ENCODE measurements around the gene CD9. TPM values are rescaled to one million over a fixed set of nuclear protein-coding genes. Genes with fewer than 3 reads are reported as not detected.

Gene CD9
- total RNA-seq, 2 donors from 2014 or later = 249 to 300 TPM

DNA sequence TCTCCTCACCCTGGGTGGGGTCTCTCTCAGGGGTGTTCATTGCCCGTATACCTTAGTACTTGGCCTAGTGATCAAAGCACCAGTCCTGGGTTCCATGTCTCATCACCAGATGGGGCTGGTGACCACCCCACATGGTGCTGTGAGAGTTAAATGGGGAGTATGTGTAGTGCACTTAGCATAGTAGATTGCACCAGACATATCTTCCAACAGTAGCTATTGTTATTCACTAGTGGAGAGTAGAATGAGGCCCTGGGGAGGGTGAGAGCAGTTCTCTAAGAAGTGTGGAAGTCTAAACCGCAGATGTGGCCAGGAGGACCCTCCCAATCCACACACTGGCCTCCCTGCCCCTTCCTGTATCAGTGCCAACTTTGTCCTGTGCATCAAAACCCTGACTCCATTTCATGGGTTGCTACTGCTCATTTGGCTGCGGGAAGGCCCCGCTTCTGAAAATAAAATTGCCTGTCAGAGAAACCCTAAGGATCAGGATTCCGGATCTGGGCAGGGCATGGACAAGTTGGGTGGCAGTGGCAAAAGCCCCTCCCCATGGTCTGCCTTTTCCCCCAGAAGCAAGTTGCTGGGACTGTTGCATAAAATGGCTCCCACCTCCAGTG lies 4.4 kb downstream of the CD9 start:
- TF ChIP-seq, protein P1, sequence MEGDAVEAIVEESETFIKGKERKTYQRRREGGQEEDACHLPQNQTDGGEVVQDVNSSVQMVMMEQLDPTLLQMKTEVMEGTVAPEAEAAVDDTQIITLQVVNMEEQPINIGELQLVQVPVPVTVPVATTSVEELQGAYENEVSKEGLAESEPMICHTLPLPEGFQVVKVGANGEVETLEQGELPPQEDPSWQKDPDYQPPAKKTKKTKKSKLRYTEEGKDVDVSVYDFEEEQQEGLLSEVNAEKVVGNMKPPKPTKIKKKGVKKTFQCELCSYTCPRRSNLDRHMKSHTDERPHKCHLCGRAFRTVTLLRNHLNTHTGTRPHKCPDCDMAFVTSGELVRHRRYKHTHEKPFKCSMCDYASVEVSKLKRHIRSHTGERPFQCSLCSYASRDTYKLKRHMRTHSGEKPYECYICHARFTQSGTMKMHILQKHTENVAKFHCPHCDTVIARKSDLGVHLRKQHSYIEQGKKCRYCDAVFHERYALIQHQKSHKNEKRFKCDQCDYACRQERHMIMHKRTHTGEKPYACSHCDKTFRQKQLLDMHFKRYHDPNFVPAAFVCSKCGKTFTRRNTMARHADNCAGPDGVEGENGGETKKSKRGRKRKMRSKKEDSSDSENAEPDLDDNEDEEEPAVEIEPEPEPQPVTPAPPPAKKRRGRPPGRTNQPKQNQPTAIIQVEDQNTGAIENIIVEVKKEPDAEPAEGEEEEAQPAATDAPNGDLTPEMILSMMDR (IDR thresholded peaks at IDR 0.05) = no peak
- no peaks in the 10 kb centered on the region for H3K9me3 ChIP-seq
- peak overlapping the region; percentile 72 to 97 for H3K27ac ChIP-seq
- ATAC-seq (ENCODE audit: insufficient number of reproducible peaks, low FRiP score, low read depth) = no peak
- DNase-seq (ENCODE audit: low spot score) = no peak
- peaks cover 57 to 83% of the 10 kb centered on the region in 2 donors for H3K4me1 ChIP-seq (ENCODE audit: control insufficient read depth in 1 of 2, low read depth in 2 of 2)
- no peaks in the 10 kb centered on the region for H3K27me3 ChIP-seq (replicated peaks; ENCODE audit: insufficient read depth)
- no peaks in the 10 kb centered on the region for H3K36me3 ChIP-seq
- peak overlapping the region; percentile 37 for H3K4me3 ChIP-seq

DNA sequence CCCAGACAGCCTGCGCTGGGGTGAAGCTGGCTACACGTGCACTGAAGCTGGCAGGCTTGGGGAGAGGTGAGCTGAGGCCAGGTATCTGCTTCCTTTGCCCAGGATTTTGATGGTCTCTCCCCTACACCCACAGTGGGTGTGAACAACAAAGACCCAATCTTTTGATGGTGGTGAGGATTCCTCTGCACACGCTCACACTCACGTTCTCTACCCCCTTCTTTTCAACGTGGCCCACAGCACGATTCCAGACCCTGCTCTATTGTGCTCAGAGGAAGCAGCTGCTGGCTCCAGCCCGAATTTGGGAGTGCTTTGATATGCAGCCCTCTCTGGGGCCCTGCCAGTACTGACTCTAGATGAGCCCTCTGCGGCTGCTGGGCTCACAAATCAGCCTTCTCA lies 4.9 kb downstream of the CD9 start:
- DNase-seq (ENCODE audit: low spot score) (no peak), ATAC-seq (ENCODE audit: insufficient number of reproducible peaks, low FRiP score, low read depth) (no peak)
- Histone ChIP-seq H3K27ac (peak overlapping the region; percentile 72 to 97), H3K9me3 (no peaks in the 10 kb centered on the region), H3K4me1 (ENCODE audit: control insufficient read depth in 1 of 2, low read depth in 2 of 2) (peaks cover 57 to 88% of the 10 kb centered on the region in 2 donors), H3K27me3 (replicated peaks; ENCODE audit: insufficient read depth) (no peaks in the 10 kb centered on the region), H3K36me3 (no peaks in the 10 kb centered on the region), H3K4me3 (peak overlapping the region; percentile 37)
- TF ChIP-seq, protein P1 (IDR thresholded peaks at IDR 0.05) = no peak

DNA sequence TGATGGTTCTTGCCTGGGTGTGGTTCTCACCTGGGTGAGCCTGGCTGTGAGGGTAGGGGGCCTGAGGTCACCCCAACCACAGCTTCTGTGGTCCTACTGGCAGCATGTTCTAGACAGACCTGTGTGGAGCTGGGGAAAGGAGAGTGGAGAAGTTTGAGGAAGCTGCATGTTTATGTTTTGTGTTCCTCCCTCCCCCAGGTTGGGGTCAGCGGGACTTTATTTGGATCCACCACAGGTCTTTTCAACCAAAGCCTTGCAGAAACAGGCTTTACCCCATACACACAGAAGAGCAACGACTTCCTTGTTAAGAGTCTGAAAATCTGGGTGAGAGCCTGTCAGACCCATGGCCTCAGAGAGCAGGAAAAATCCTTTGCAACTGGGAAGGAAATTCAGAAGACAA lies 5.6 kb downstream of the CD9 start:
- ATAC-seq (ENCODE audit: insufficient number of reproducible peaks, low FRiP score, low read depth) (no peak), DNase-seq (ENCODE audit: low spot score) (no peak)
- Histone ChIP-seq H3K4me3 (peak overlapping the region; percentile 37), H3K4me1 (ENCODE audit: control insufficient read depth in 1 of 2, low read depth in 2 of 2) (peaks cover 57 to 94% of the 10 kb centered on the region in 2 donors), H3K9me3 (no peaks in the 10 kb centered on the region), H3K27ac (peak overlapping the region; percentile 72 to 97), H3K27me3 (replicated peaks; ENCODE audit: insufficient read depth) (no peaks in the 10 kb centered on the region), H3K36me3 (no peaks in the 10 kb centered on the region)
- TF ChIP-seq, protein P1 (IDR thresholded peaks at IDR 0.05) = no peak

DNA sequence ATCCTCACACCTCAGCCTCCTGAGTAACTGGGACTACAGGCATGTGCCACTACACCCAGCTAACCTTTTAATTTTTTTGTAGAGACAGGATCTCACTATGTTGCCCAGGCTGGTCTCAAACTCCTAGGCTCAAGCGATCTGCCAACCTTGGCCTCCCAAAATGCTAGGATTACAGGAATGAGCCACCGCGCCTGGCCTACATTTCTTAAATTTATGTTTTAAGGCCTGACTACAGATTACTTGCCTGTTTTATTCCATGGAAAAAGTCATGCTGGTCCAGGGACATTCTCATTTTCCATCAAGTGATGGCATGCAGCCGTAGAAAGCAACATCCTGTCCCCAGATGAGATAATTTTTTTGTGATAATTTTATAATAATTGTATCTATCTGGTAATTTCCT lies 6.1 kb downstream of the CD9 start:
- H3K4me1 ChIP-seq (ENCODE audit: control insufficient read depth in 1 of 2, low read depth in 2 of 2) = peaks cover 57 to 99% of the 10 kb centered on the region in 2 donors
- H3K36me3 ChIP-seq = no peaks in the 10 kb centered on the region
- H3K27me3 ChIP-seq (replicated peaks; ENCODE audit: insufficient read depth) = no peaks in the 10 kb centered on the region
- H3K9me3 ChIP-seq = no peaks in the 10 kb centered on the region
- TF ChIP-seq, protein P1 (IDR thresholded peaks at IDR 0.05) = no peak
- H3K27ac ChIP-seq = peak overlapping the region; percentile 72 to 97
- no peak for DNase-seq (ENCODE audit: low spot score)
- H3K4me3 ChIP-seq = peak overlapping the region; percentile 9
- no peak for ATAC-seq (ENCODE audit: insufficient number of reproducible peaks, low FRiP score, low read depth)

DNA sequence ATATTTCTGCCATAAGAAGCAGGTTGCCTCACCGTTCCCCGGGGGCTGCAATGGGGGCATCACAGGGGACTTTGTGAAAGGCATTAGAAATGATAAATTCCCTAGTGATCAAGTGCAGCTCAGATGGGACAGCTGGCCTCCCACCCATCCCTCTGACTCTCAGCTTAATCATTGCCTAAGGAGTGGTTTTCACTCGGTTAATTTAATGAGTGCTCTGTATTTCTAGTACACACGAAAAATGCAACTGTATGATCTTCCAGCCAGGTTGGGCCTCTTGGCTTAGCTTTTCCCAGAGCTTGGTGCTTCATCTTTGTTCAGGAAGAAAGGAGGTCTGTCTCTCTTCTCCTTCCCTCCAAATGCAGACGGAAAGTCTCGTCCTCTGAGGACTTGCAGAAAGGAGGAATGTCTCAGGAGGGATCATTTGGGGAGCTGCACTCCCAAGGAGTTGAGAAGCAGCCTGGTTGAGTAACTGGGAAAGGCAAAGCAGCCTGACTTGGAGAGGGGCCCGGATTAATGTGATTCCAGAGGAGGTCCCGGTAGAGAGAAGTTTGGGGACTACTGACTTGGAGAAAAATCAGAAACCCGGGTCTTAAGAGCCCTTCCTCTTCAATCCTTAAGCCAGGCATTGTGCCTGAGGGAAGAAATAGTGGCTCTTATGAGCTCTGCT lies 7.2 kb downstream of the CD9 start:
- Histone ChIP-seq H3K9me3 (no peaks in the 10 kb centered on the region), H3K27ac (peak overlapping the region; percentile 72 to 97), H3K4me1 (ENCODE audit: control insufficient read depth in 1 of 2, low read depth in 2 of 2) (peaks cover 59 to 99% of the 10 kb centered on the region in 2 donors), H3K27me3 (replicated peaks; ENCODE audit: insufficient read depth) (no peaks in the 10 kb centered on the region), H3K4me3 (peak overlapping the region; percentile 9), H3K36me3 (no peaks in the 10 kb centered on the region)
- ATAC-seq (ENCODE audit: insufficient number of reproducible peaks, low FRiP score, low read depth) = no peak
- DNase-seq (ENCODE audit: low spot score) = no peak
- TF ChIP-seq, protein P1 (IDR thresholded peaks at IDR 0.05) = no peak

Measured in thoracic aorta (tissue), 2 donors.